Smooth muscle cell of the pulmonary artery (primary cell): Measurements from ENCODE around the gene PRAMEF33. TPM values are rescaled to one million over a fixed set of nuclear protein-coding genes. Genes with fewer than 3 reads are reported as not detected.

ENCODE experiments used
- total RNA-seq: library from RNA; depleted of rRNA; stranded (reverse); fragments of >200 nt; gene quantifications from 2 replicates; pipeline ENCODE4 v1.2.3, GENCODE V29; 2014

The PRAMEF33 gene
- not detected in 2 replicates for total RNA-seq

GRCh38 chr1:13303239-13303638 lies at the start of gene PRAMEF33:
PRAMEF33 (plus strand) TSS chr1:13303539; CDS start chr1:13305955, 2,416 bp downstream.

DNA sequence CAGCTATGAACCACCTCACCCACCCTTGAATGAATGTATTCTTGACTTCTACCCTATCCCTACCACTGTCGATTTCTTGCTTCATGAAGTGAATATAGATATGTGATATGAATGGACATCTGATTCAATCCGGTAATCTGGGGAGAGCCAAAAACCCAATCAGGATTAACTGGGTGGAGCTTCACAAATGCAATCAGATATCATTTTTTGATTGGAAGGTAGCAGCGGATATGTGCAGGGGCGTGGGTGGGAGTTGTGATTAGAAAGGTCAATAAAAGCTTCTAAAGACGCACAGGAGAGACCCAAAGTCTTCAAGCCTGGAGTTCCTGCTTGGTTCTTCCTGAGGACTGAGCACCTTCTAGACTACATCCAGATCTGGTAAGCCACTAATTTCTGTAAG lies 49.4 kb upstream of the PRAMEF33 start, which contains the start of gene PRAMEF5:
Gene PRAMEF5 (plus strand): TSS at position 301 of the 400 bp plus-strand sequence. CDS start 5,071 bp downstream, outside the sequence.

DNA sequence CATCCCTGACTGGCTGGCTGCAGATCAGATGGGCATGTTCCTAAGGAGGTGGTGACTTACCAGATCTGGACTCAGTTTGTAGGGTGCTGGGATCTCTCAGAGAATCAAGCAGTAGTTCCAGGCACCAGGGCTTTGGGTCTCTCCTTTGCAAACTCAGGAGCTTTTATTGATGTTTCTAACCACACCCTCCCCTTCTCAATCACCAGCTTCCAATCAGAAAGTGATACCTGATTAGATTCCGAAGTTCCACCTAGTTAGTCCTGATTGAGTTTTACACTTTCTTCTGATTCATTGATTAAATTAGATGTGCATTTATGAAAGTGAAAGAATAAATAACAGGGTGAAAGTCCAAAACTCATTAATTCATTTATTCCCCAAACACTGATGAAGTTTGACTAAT lies 18.3 kb upstream of the PRAMEF33 start, which contains the start of gene PRAMEF8:
Gene PRAMEF8 (minus strand): TSS at position 101 of the 400 bp plus-strand sequence. CDS start 1,046 bp downstream, outside the sequence.

DNA sequence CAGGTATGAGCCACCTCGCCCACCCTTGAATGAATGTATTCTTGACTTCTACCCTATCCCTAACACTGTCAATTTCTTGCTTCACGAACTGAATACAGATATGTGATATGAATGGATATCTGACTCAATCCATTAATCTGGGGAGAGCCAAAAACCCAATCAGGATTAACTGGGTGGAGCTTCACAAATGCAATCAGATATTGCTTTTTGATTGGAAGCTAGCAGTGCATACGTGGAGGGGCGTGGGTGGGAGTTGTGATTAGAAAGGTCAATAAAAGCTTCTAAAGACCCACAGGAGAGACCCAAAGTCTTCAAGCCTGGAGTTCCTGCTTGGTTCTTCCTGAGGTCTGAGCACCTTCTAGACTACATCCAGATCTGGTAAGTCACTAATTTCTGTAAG lies 11.9 kb downstream of the PRAMEF33 start, which contains the start of gene PRAMEF15:
Gene PRAMEF15 (plus strand): TSS at position 301 of the 400 bp plus-strand sequence. CDS start 2,827 bp downstream, outside the sequence.

DNA sequence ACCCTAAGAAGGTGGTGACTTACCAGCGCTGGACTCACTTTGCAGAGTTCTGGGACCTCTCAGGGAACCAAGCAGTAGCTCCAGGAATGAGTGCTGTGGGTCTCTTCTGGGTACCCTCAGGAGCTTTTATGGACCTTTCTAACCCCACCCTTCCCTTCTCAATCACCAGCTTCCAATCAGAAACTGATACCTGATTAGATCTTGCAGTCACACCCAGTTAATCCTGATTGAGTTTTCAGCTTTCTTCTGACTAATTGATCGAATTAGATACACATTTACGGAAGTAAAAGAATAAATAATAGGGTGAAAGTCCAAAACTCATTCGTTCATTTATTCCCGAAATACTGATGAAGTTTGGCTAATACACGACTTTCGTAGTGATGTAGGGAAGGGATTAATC lies 43.7 kb downstream of the PRAMEF33 start, which contains the start of gene PRAMEF14:
Gene PRAMEF14 (minus strand): TSS at position 101 of the 400 bp plus-strand sequence. CDS start 1,820 bp downstream, outside the sequence.

Other genes starting within 250 kb of the PRAMEF33 start
- gene PRAMEF27, start 247.0 kb upstream of the PRAMEF33 start, total RNA-seq = not detected in 2 replicates
- gene HNRNPCL3, start 242.8 kb upstream of the PRAMEF33 start, total RNA-seq = not detected in 2 replicates
- not detected in 2 replicates for gene PRAMEF25, start 232.8 kb upstream of the PRAMEF33 start, total RNA-seq
- gene HNRNPCL2, start 186.7 kb upstream of the PRAMEF33 start, total RNA-seq = not detected in 2 replicates
- not detected in 2 replicates for gene PRAMEF26, start 147.5 kb upstream of the PRAMEF33 start, total RNA-seq
- gene HNRNPCL4, start 137.9 kb upstream of the PRAMEF33 start, total RNA-seq = not detected in 2 replicates
- gene PRAMEF9, start 131.7 kb upstream of the PRAMEF33 start, total RNA-seq = not detected in 2 replicates
- gene PRAMEF13, start 102.1 kb upstream of the PRAMEF33 start, total RNA-seq = not detected in 2 replicates
- gene PRAMEF18, start 77.4 kb upstream of the PRAMEF33 start, total RNA-seq = not detected in 2 replicates
- not detected in 2 replicates for gene PRAMEF5, start 49.3 kb upstream of the PRAMEF33 start, total RNA-seq
- gene PRAMEF8, start 18.4 kb upstream of the PRAMEF33 start, total RNA-seq = not detected in 2 replicates
- gene PRAMEF15, start 12.0 kb downstream of the PRAMEF33 start, total RNA-seq = not detected in 2 replicates
- gene PRAMEF14, start 43.6 kb downstream of the PRAMEF33 start, total RNA-seq = not detected in 2 replicates
- not detected in 2 replicates for gene PRAMEF19, start 68.4 kb downstream of the PRAMEF33 start, total RNA-seq
- not detected in 2 replicates for gene PRAMEF17, start 86.1 kb downstream of the PRAMEF33 start, total RNA-seq
- not detected in 2 replicates for gene PRAMEF20, start 106.9 kb downstream of the PRAMEF33 start, total RNA-seq
- 0.07 TPM in 1 of 2 replicates, not detected in the other for gene LRRC38, start 210.5 kb downstream of the PRAMEF33 start, total RNA-seq